ENCODE data around the gene NSDHL. TPM values are rescaled to one million over a fixed set of nuclear protein-coding genes. Genes with fewer than 3 reads are reported as not detected.
"Not testable (repeated sequence)": the region's sequence is repeated elsewhere in the genome, so short reads cannot be mapped to it uniquely, and the experiment has no call there.

Gene NSDHL
- total RNA-seq, 2 experiments from 2014 or later, result 11.4 to 13.8 TPM

GRCh38 chrX:152823657-152824056 is 7.2 kb upstream of the NSDHL start:
- H3K4me3 Mint-ChIP-seq, result no peak overlapping the region
- H3K4me1 Mint-ChIP-seq, result no peaks in the 10 kb centered on the region
- DNase-seq, result no peak
- H3K27ac Mint-ChIP-seq, result no peak overlapping the region
- ATAC-seq (ENCODE audit: low read depth), result no peak
- no peaks in the 10 kb centered on the region for H3K9me3 Mint-ChIP-seq
- no peaks in the 10 kb centered on the region for H3K36me3 Mint-ChIP-seq
- no peaks in the 10 kb centered on the region for H3K27me3 Mint-ChIP-seq
- POLR2A ChIA-PET, result no interaction called here

GRCh38 chrX:152824841-152825374 is 6.0 kb upstream of the NSDHL start:
- H3K36me3 Mint-ChIP-seq, result no peaks in the 10 kb centered on the region
- H3K9me3 Mint-ChIP-seq, result no peaks in the 10 kb centered on the region
- POLR2A ChIA-PET, result no interaction called here
- DNase-seq (no peak), ATAC-seq (ENCODE audit: low read depth) (no peak)
- no peak overlapping the region for H3K27ac Mint-ChIP-seq
- no peaks in the 10 kb centered on the region for H3K27me3 Mint-ChIP-seq
- no peaks in the 10 kb centered on the region for H3K4me1 Mint-ChIP-seq
- H3K4me3 Mint-ChIP-seq, result no peak overlapping the region

GRCh38 chrX:152831391-152831790 is 528 bp downstream of the NSDHL start:
- POLR2A ChIA-PET, result no interaction called here
- ATAC-seq (ENCODE audit: low read depth), result no peak

GRCh38 chrX:152832520-152832919 is 1.7 kb downstream of the NSDHL start:
- no peaks in the 10 kb centered on the region for H3K9me3 Mint-ChIP-seq
- DNase-seq, result no peak
- POLR2A ChIA-PET, result no interaction called here
- no peak for ATAC-seq (ENCODE audit: low read depth)
- H3K4me3 Mint-ChIP-seq, result peak overlapping the region; percentile 47
- peaks cover 13% of the 10 kb centered on the region for H3K4me1 Mint-ChIP-seq
- H3K36me3 Mint-ChIP-seq, result peaks cover 15% of the 10 kb centered on the region
- H3K27me3 Mint-ChIP-seq, result no peaks in the 10 kb centered on the region
- H3K27ac Mint-ChIP-seq, result peak overlapping the region; percentile 66

More at GRCh38 chrX:152831391-152831790, 528 bp downstream of the NSDHL start:
- Mint-ChIP-seq H3K4me3 (peak overlapping the region; percentile 93), H3K27ac (peak overlapping the region; percentile 93), H3K9me3 (no peaks in the 10 kb centered on the region), H3K27me3 (no peaks in the 10 kb centered on the region), H3K4me1 (peaks cover 13% of the 10 kb centered on the region), H3K36me3 (peaks cover 9% of the 10 kb centered on the region)
- no peak for DNase-seq

- Mint-ChIP-seq H3K4me3 (no peak overlapping the region), H3K27ac (no peak overlapping the region), H3K9me3 (no peaks in the 10 kb centered on the region), H3K36me3 (peaks cover 15% of the 10 kb centered on the region), H3K4me1 (peaks cover 13% of the 10 kb centered on the region), H3K27me3 (no peaks in the 10 kb centered on the region)
- ATAC-seq (ENCODE audit: low read depth) (no peak), DNase-seq (no peak)
- POLR2A ChIA-PET, result no interaction called here
Measured at GRCh38 chrX:152833378-152833777, 2.5 kb downstream of the NSDHL start.

GRCh38 chrX:152835470-152835869 is 4.6 kb downstream of the NSDHL start:
- DNase-seq; H3K9me3 Mint-ChIP-seq; H3K27ac Mint-ChIP-seq; H3K27me3 Mint-ChIP-seq; ATAC-seq (ENCODE audit: low read depth); POLR2A ChIA-PET; H3K4me3 Mint-ChIP-seq: not testable (repeated sequence)
- Mint-ChIP-seq H3K4me1 (peaks cover 15% of the 10 kb centered on the region), H3K36me3 (peaks cover 18% of the 10 kb centered on the region)

GRCh38 chrX:152842772-152843338 is 12.0 kb downstream of the NSDHL start:
- Mint-ChIP-seq H3K27me3 (no peaks in the 10 kb centered on the region), H3K4me1 (peaks cover 2% of the 10 kb centered on the region), H3K36me3 (peaks cover 8% of the 10 kb centered on the region), H3K4me3 (no peak overlapping the region), H3K27ac (no peak overlapping the region), H3K9me3 (no peaks in the 10 kb centered on the region)
- POLR2A ChIA-PET, result no interaction called here
- no peak for ATAC-seq (ENCODE audit: low read depth)
- DNase-seq, result no peak

GRCh38 chrX:152843852-152844251 is 13.0 kb downstream of the NSDHL start:
- H3K9me3 Mint-ChIP-seq, result no peaks in the 10 kb centered on the region
- POLR2A ChIA-PET, result no interaction called here
- no peak overlapping the region for H3K4me3 Mint-ChIP-seq
- H3K27me3 Mint-ChIP-seq, result no peaks in the 10 kb centered on the region
- H3K27ac Mint-ChIP-seq, result no peak overlapping the region
- no peaks in the 10 kb centered on the region for H3K4me1 Mint-ChIP-seq
- peaks cover 12% of the 10 kb centered on the region for H3K36me3 Mint-ChIP-seq
- no peak for ATAC-seq (ENCODE audit: low read depth)
- no peak for DNase-seq

- Mint-ChIP-seq H3K4me1 (no peaks in the 10 kb centered on the region), H3K27ac (no peak overlapping the region), H3K36me3 (peaks cover 12% of the 10 kb centered on the region), H3K4me3 (no peak overlapping the region), H3K9me3 (no peaks in the 10 kb centered on the region), H3K27me3 (no peaks in the 10 kb centered on the region)
- ATAC-seq (ENCODE audit: low read depth), result no peak
- POLR2A ChIA-PET, result no interaction called here
- no peak for DNase-seq
Measured at GRCh38 chrX:152844256-152844655, 13.4 kb downstream of the NSDHL start.

GRCh38 chrX:152845618-152846240 is 14.9 kb downstream of the NSDHL start:
- Mint-ChIP-seq H3K4me1 (peaks cover 2% of the 10 kb centered on the region), H3K27ac (no peak overlapping the region), H3K9me3 (no peaks in the 10 kb centered on the region), H3K27me3 (no peaks in the 10 kb centered on the region), H3K4me3 (no peak overlapping the region), H3K36me3 (peaks cover 10% of the 10 kb centered on the region)
- ATAC-seq (ENCODE audit: low read depth), result no peak
- POLR2A ChIA-PET, result no interaction called here
- no peak for DNase-seq

- ATAC-seq (ENCODE audit: low read depth), result no peak
- H3K27me3 Mint-ChIP-seq, result no peaks in the 10 kb centered on the region
- no peak overlapping the region for H3K27ac Mint-ChIP-seq
- H3K4me1 Mint-ChIP-seq, result peaks cover 13% of the 10 kb centered on the region
- no peak overlapping the region for H3K4me3 Mint-ChIP-seq
- DNase-seq, result no peak
- POLR2A ChIA-PET, result no interaction called here
- no peaks in the 10 kb centered on the region for H3K9me3 Mint-ChIP-seq
- H3K36me3 Mint-ChIP-seq, result peaks cover 22% of the 10 kb centered on the region
Measured at GRCh38 chrX:152847281-152847680, 16.4 kb downstream of the NSDHL start.

GRCh38 chrX:152850465-152850864 is 19.6 kb downstream of the NSDHL start:
- Mint-ChIP-seq H3K9me3 (no peaks in the 10 kb centered on the region), H3K4me3 (no peak overlapping the region), H3K36me3 (peaks cover 24% of the 10 kb centered on the region), H3K27me3 (no peaks in the 10 kb centered on the region), H3K4me1 (peaks cover 20% of the 10 kb centered on the region), H3K27ac (no peak overlapping the region)
- POLR2A ChIA-PET, result no interaction called here
- DNase-seq (no peak), ATAC-seq (ENCODE audit: low read depth) (no peak)

- ATAC-seq (ENCODE audit: low read depth) (no peak), DNase-seq (no peak)
- Mint-ChIP-seq H3K27ac (no peak overlapping the region), H3K27me3 (no peaks in the 10 kb centered on the region), H3K36me3 (peaks cover 19% of the 10 kb centered on the region), H3K4me3 (no peak overlapping the region), H3K4me1 (peaks cover 20% of the 10 kb centered on the region), H3K9me3 (no peaks in the 10 kb centered on the region)
- POLR2A ChIA-PET, result no interaction called here
Measured at GRCh38 chrX:152853986-152854385, 23.1 kb downstream of the NSDHL start.

GRCh38 chrX:152861116-152861515 is 30.3 kb downstream of the NSDHL start:
- H3K27ac Mint-ChIP-seq, result no peak overlapping the region
- H3K36me3 Mint-ChIP-seq, result no peaks in the 10 kb centered on the region
- ATAC-seq (ENCODE audit: low read depth), result no peak
- no peak for DNase-seq
- H3K9me3 Mint-ChIP-seq, result no peaks in the 10 kb centered on the region
- no peak overlapping the region for H3K4me3 Mint-ChIP-seq
- no peaks in the 10 kb centered on the region for H3K4me1 Mint-ChIP-seq
- POLR2A ChIA-PET, result no interaction called here
- no peaks in the 10 kb centered on the region for H3K27me3 Mint-ChIP-seq

All from activated naive CD8-positive, alpha-beta T cell treated with anti-CD3 and anti-CD28 coated beads, Interleukin-2, amount 10 ng/mL, durations not matched to agents 7 days and 5 days (primary cell).